CD8-positive, alpha-beta memory T cell (primary cell): Measurements from ENCODE around the gene PIP5K1B. TPM values are rescaled to one million over a fixed set of nuclear protein-coding genes. Genes with fewer than 3 reads are reported as not detected.

Experiments used
- CTCF ChIA-PET: fragments of 350-600 bp; sonication (Branson Sonifier 250); formaldehyde crosslinking; loops from one replicate; lab custom pipeline; 2021; ENCODE audit warnings: antibody characterized with exemption; lab: Charles Lee
- POLR2A ChIA-PET: fragments of 350-600 bp; sonication (Branson Sonifier 250); formaldehyde crosslinking; loops from one replicate; lab custom pipeline; 2021; ENCODE audit warnings: antibody characterized with exemption; lab: Charles Lee
- DNase-seq, 5 donors: peaks; one replicate each; pipeline versions ENCODE4 v3.0.0 to v3.0.0-alpha.2; 2020 to 2022; ENCODE audit warnings: mixed read lengths in 1 of 5
- H3K27ac ChIP-seq: one replicate; pipeline ENCODE4 v1.7.0; 2013; ENCODE audit warnings: low read depth, mild to moderate bottlenecking, low read length, moderate library complexity
- H3K27me3 ChIP-seq: 2 replicates; pipeline ENCODE4 v1.7.0; 2013; ENCODE audit warnings: low read length, mild to moderate bottlenecking; ENCODE audit not compliant: insufficient read depth, poor library complexity, severe bottlenecking
- H3K36me3 ChIP-seq: 2 replicates; pipeline ENCODE4 v1.7.0; 2013; ENCODE audit warnings: mild to moderate bottlenecking, low read length, moderate library complexity; ENCODE audit not compliant: insufficient read depth
- H3K4me1 ChIP-seq: 2 replicates; pipeline ENCODE4 v1.7.0; 2013; ENCODE audit warnings: mild to moderate bottlenecking, low read length, moderate library complexity; ENCODE audit not compliant: insufficient read depth
- H3K4me3 ChIP-seq: 2 replicates; pipeline ENCODE4 v1.7.0; 2013; ENCODE audit warnings: mild to moderate bottlenecking, low read length
- H3K9me3 ChIP-seq: 2 replicates; pipeline ENCODE4 v1.7.0; 2013; ENCODE audit warnings: mild to moderate bottlenecking, low read length
- H3K27ac Mint-ChIP-seq, 8 donors: one replicate each; pipeline ENCODE4 v1.8.0; 2020 to 2021; ENCODE audit warnings: mixed read lengths in 8 of 8, mild to moderate bottlenecking in 6 of 8, inconsistent platforms in 3 of 8, moderate library complexity in 3 of 8
- H3K27me3 Mint-ChIP-seq, 2 donors: one replicate each; pipeline ENCODE4 v1.8.0; 2020 to 2021; ENCODE audit warnings: mixed read lengths in 2 of 2, mild to moderate bottlenecking in 1 of 2, moderate library complexity in 1 of 2
- H3K36me3 Mint-ChIP-seq, 3 donors: one replicate each; pipeline ENCODE4 v1.8.0; 2020 to 2021; ENCODE audit warnings: mixed read lengths in 3 of 3, inconsistent platforms in 1 of 3, mild to moderate bottlenecking in 1 of 3
- H3K4me1 Mint-ChIP-seq, 3 donors: one replicate each; pipeline ENCODE4 v1.8.0; 2020 to 2021; ENCODE audit warnings: mixed read lengths in 3 of 3, inconsistent platforms in 1 of 3, mild to moderate bottlenecking in 1 of 3
- H3K4me3 Mint-ChIP-seq, 7 donors: one replicate each; pipeline ENCODE4 v1.8.0; 2020 to 2021; ENCODE audit warnings: mixed read lengths in 7 of 7, mild to moderate bottlenecking in 6 of 7, moderate library complexity in 4 of 7, inconsistent platforms in 2 of 7
- H3K9me3 Mint-ChIP-seq, 5 donors: one replicate each; pipeline ENCODE4 v1.8.0; 2020 to 2022; ENCODE audit warnings: mixed read lengths in 5 of 5, mild to moderate bottlenecking in 3 of 5, moderate library complexity in 2 of 5, inconsistent platforms in 1 of 5
- polyA plus RNA-seq: library from polyadenylated mRNA; unstranded; fragments of 300-500 nt; fragmentation: Illumina TruSeq; gene quantifications from one replicate; pipeline ENCODE4 v1.2.3, GENCODE V29; 2021
- total RNA-seq, 2 experiments: library from RNA; stranded (reverse); gene quantifications; one replicate each; pipeline ENCODE4 v1.2.3, GENCODE V29; 2021

PIP5K1B gene
- total and polyA plus RNA-seq, 3 experiments from 2014 or later = 3.1 TPM; not detected in 1

DNA sequence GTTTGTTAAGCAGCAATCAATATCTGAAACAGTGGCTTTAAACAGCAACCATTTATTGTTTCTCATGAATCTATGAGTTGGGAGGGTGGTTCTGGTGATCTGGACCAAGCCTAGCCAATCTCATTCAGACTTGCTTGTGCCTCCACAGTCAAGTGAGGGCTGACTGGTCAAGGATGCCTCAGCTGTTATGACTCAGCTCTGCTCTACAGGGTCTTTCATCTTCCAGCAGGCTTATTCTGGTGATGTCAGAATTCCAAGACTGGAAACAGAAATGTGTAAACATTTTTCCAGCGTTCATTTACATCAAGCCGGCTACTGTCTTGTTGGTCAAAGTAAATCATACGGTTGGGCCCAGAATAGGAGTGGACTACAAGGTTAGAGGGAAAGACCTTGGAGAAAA, 2.5 kb upstream of the PIP5K1B start:
- no peaks in the 10 kb centered on the region for H3K9me3 ChIP-seq
- Mint-ChIP-seq H3K4me1 (peaks cover 7 to 19% (median 11%) of the 10 kb centered on the region in 3 donors), H3K9me3 (peaks cover 0 to 2% (median 0%) of the 10 kb centered on the region in 5 donors), H3K27ac (no peak overlapping the region), H3K4me3 (no peak overlapping the region), H3K36me3 (no peaks in the 10 kb centered on the region), H3K27me3 (peaks cover 34 to 86% of the 10 kb centered on the region in 2 donors)
- ChIA-PET POLR2A (no interaction called here), CTCF (no interaction called here)
- no peak for DNase-seq
- H3K27ac ChIP-seq = no peak overlapping the region
- H3K27me3 ChIP-seq = peaks cover 20% of the 10 kb centered on the region
- H3K36me3 ChIP-seq = no peaks in the 10 kb centered on the region
- no peaks in the 10 kb centered on the region for H3K4me1 ChIP-seq
- H3K4me3 ChIP-seq = no peak overlapping the region

DNA sequence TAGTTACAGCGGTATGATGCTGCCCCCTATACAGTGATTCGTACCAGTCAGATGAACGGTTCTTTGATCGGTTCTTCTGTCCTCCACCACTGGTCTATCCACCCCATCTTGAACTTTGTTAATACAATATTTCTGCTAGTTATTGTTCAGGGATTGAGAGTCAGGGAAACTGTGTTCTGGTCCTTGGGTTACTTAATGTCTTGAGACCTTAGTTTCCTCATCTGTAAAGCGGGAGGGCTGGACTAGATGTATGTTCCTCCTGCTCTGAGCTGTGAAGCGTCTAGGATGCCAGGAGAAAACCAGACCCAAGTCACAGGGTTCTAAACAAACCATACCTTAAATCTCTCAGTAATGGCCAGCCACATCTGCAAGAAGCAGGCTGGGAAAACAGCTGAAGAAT, 1.4 kb upstream of the PIP5K1B start:
- H3K4me1 ChIP-seq = no peaks in the 10 kb centered on the region
- H3K9me3 Mint-ChIP-seq = peaks cover 0 to 2% (median 0%) of the 10 kb centered on the region in 5 donors
- no peaks in the 10 kb centered on the region for H3K9me3 ChIP-seq
- H3K27me3 Mint-ChIP-seq = peaks cover 33 to 86% of the 10 kb centered on the region in 2 donors
- CTCF ChIA-PET = no interaction called here
- POLR2A ChIA-PET = no interaction called here
- H3K4me1 Mint-ChIP-seq = peaks cover 7 to 19% (median 11%) of the 10 kb centered on the region in 3 donors
- H3K27ac Mint-ChIP-seq = no peak overlapping the region
- peaks cover 20% of the 10 kb centered on the region for H3K27me3 ChIP-seq
- no peaks in the 10 kb centered on the region for H3K36me3 Mint-ChIP-seq
- no peak overlapping the region for H3K4me3 ChIP-seq
- no peaks in the 10 kb centered on the region for H3K36me3 ChIP-seq
- no peak overlapping the region for H3K27ac ChIP-seq
- H3K4me3 Mint-ChIP-seq = peak overlapping the region in 1 of 7 donors; percentile 18
- DNase-seq = no peak

DNA sequence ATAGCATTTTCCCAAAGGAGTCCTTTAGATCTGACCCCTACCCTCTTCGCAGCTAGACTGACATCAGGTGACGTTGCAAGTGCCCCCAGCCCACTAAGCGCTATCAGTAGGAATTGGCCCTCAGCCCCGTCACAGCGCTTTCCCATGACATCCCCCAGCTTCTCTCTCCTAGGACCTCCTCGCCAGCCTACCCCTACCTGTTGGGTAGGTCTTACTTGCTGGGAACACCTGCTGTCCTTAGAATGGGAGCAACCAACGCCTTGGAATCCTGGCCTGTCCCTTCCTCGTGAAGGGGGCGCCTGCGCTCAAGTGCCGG, 584 bp upstream of the PIP5K1B start:
- POLR2A ChIA-PET = no interaction called here
- CTCF ChIA-PET = no interaction called here
- H3K4me3 Mint-ChIP-seq = peak overlapping the region in 2 of 7 donors; percentile 30 to 47

DNA sequence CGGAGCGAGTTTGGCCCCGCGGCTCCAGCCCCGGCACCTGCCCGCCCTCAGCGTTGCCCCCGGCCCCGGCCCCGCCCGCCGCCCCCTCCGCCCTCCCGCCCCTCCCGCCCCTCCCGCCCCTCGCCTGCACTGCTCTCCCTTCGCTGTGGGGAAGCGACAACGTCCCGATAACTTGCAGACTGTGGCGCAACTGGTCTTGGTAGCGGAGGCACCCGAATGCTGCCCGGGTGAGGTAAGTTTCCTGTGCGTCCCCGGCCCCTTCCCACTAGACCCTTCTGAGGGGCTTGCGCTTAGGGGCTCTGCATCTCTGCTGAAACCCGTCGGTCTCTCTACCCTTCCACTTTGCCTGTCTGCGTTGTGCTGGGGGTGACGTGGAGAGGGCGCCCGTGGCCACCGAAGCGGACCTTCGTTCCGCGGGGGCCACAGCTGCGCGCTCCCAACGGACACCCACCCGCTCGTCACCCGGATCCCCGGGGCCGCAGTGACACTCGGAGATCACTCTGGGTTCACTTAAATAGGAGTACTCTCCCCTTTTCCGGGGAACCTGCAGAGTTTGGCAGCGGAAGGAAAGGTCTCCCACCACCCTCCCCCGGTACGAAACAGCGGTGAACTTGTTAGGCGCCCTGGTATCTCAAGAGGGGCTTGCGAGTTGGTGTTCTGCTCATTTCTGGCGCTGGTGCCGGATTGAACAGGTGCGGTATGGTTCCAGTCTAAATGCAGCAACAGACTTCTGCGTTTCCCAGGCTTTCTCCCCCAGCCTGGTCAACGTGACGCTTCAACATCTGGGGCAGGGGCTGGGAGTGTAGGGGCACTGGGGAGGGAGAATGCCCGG, 707 bp downstream of the PIP5K1B start:
- H3K4me1 ChIP-seq = no peaks in the 10 kb centered on the region
- peaks cover 20% of the 10 kb centered on the region for H3K27me3 ChIP-seq
- Mint-ChIP-seq H3K27ac (no peak overlapping the region), H3K27me3 (peaks cover 41 to 82% of the 10 kb centered on the region in 2 donors), H3K36me3 (no peaks in the 10 kb centered on the region), H3K4me3 (peak overlapping the region in 4 of 7 donors; percentile 16 to 54 (median 52)), H3K9me3 (no peaks in the 10 kb centered on the region), H3K4me1 (peaks cover 7 to 19% (median 11%) of the 10 kb centered on the region in 3 donors)
- POLR2A ChIA-PET = no interaction called here
- peak overlapping the region; percentile 16 for H3K4me3 ChIP-seq
- CTCF ChIA-PET = no interaction called here
- H3K36me3 ChIP-seq = no peaks in the 10 kb centered on the region
- no peak for DNase-seq
- H3K9me3 ChIP-seq = no peaks in the 10 kb centered on the region
- H3K27ac ChIP-seq = peak overlapping the region; percentile 63

More for the DNA sequence above, 584 bp upstream of the PIP5K1B start:
- H3K4me1 ChIP-seq = no peaks in the 10 kb centered on the region
- peak overlapping the region; percentile 49 for H3K27ac ChIP-seq
- H3K36me3 ChIP-seq = no peaks in the 10 kb centered on the region
- H3K27ac Mint-ChIP-seq = no peak overlapping the region
- peaks cover 7 to 19% (median 11%) of the 10 kb centered on the region in 3 donors for H3K4me1 Mint-ChIP-seq
- no peaks in the 10 kb centered on the region for H3K36me3 Mint-ChIP-seq
- H3K9me3 Mint-ChIP-seq = peaks cover 0 to under 1% (median 0%) of the 10 kb centered on the region in 5 donors
- H3K27me3 Mint-ChIP-seq = peaks cover 34 to 85% of the 10 kb centered on the region in 2 donors
- peaks cover 20% of the 10 kb centered on the region for H3K27me3 ChIP-seq
- no peak for DNase-seq
- no peaks in the 10 kb centered on the region for H3K9me3 ChIP-seq
- no peak overlapping the region for H3K4me3 ChIP-seq

DNA sequence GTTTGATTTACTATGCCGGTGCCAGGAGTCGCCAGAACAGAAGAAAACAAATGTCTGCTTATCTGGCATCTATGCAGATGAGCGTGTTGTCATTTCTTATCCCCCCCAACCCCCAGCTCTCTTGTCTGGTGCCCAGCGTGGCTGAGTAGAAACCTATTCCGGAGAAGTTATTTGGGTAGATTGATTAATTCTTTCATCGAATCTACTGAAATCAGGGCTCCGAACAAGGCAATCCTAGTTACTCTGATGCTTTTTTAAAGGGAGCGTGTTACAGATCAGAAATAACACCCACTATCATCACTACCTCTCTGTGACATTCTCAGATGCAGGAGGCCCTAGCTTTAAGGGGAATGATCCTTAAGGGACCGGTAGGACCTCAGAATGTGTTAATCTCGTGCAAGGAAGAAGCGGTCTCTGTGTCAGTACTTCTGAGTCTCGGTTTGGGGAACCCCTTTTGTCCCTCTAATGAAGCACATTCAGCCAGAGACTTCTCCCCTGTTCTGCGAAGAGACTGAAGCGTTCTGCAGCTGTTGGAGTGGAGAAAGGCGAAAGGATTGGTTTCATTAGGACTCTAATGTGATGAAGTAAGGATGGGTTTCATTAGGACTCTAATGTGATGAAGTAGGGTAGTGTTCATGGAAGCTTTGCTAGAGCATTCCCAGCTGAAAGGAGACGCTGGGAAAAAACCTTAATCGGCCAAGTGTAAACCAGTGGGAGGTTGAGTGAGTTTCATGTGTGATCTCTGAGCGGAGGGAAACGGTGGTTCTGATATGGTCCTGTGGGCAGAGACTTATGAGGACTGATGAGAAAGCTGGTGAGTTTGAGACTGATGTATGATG, 1.5 kb downstream of the PIP5K1B start:
- no peak overlapping the region for H3K27ac Mint-ChIP-seq
- Histone ChIP-seq H3K4me3 (no peak overlapping the region), H3K9me3 (no peaks in the 10 kb centered on the region), H3K27me3 (peaks cover 20% of the 10 kb centered on the region), H3K36me3 (no peaks in the 10 kb centered on the region), H3K27ac (peak overlapping the region; percentile 63), H3K4me1 (no peaks in the 10 kb centered on the region)
- peaks cover 7 to 19% (median 11%) of the 10 kb centered on the region in 3 donors for H3K4me1 Mint-ChIP-seq
- H3K36me3 Mint-ChIP-seq = no peaks in the 10 kb centered on the region
- H3K9me3 Mint-ChIP-seq = no peaks in the 10 kb centered on the region
- peaks cover 39 to 76% of the 10 kb centered on the region in 2 donors for H3K27me3 Mint-ChIP-seq
- ChIA-PET CTCF (no interaction called here), POLR2A (no interaction called here)
- DNase-seq = no peak
- peak overlapping the region in 4 of 7 donors; percentile 16 to 54 (median 41) for H3K4me3 Mint-ChIP-seq

DNA sequence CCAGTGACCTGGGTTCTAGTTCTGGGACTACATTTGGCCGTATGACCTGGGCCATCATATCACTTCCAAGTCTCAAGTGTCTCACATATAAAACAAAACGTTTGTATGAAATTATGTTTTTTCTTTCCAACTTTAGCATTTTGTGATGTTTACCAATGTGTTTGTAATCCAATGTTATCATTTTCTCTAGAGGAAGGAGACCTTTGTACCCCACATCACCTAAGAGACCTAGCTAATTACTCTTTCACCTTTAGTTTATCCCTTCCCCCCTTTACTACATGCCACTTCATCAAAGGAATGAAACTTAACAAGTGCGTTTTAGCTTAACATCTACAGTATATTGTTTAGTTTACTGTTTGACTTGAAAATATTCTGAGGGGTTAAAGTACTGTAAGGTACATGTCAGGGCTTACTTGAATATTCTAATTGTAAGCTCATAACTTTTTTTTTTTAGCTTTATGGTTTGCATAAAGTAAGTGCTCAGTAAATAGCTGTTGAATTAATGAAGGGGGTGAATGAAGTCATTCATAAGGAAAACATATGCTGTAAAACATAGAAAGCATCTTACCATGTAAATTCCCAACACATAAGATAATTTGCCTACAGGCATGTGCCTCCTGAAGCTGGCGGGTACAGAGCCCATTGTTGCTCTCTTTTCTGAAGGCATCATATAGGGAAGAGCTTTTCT, 2.9 kb downstream of the PIP5K1B start:
- peaks cover 7 to 19% (median 11%) of the 10 kb centered on the region in 3 donors for H3K4me1 Mint-ChIP-seq
- H3K4me1 ChIP-seq = no peaks in the 10 kb centered on the region
- POLR2A ChIA-PET = no interaction called here
- H3K9me3 ChIP-seq = no peaks in the 10 kb centered on the region
- H3K27ac ChIP-seq = no peak overlapping the region
- H3K9me3 Mint-ChIP-seq = no peaks in the 10 kb centered on the region
- no peaks in the 10 kb centered on the region for H3K36me3 ChIP-seq
- CTCF ChIA-PET = no interaction called here
- H3K27me3 ChIP-seq = peaks cover 17% of the 10 kb centered on the region
- H3K4me3 ChIP-seq = no peak overlapping the region
- H3K27ac Mint-ChIP-seq = no peak overlapping the region
- no peak for DNase-seq
- no peaks in the 10 kb centered on the region for H3K36me3 Mint-ChIP-seq
- no peak overlapping the region for H3K4me3 Mint-ChIP-seq
- H3K27me3 Mint-ChIP-seq = peaks cover 39 to 80% of the 10 kb centered on the region in 2 donors

DNA sequence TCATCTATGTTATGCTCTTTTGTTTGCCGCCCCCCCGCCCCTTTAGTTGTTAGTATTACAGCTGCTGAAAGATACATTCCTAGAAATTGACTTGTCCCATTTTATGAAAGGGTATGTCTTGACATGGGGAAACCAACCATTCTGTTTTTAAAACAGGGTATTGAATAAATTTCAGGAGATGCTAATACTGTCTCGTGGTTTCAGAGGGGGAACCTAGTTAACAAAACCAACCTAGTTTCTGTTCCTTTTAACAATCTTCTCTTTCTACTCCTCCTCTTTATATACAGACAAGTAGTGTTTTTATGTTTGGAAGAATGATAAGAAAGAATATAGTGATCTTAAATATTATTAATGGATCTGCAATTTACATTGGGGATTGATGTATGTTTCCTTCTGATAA, 3.5 kb downstream of the PIP5K1B start:
- Histone ChIP-seq H3K36me3 (no peaks in the 10 kb centered on the region), H3K4me1 (no peaks in the 10 kb centered on the region), H3K9me3 (no peaks in the 10 kb centered on the region), H3K4me3 (no peak overlapping the region), H3K27me3 (peaks cover 14% of the 10 kb centered on the region), H3K27ac (no peak overlapping the region)
- H3K9me3 Mint-ChIP-seq = no peaks in the 10 kb centered on the region
- H3K27ac Mint-ChIP-seq = no peak overlapping the region
- ChIA-PET CTCF (no interaction called here), POLR2A (no interaction called here)
- no peak for DNase-seq
- H3K4me1 Mint-ChIP-seq = peaks cover 7 to 19% (median 11%) of the 10 kb centered on the region in 3 donors
- no peak overlapping the region for H3K4me3 Mint-ChIP-seq
- H3K36me3 Mint-ChIP-seq = no peaks in the 10 kb centered on the region
- peaks cover 36 to 77% of the 10 kb centered on the region in 2 donors for H3K27me3 Mint-ChIP-seq
